Endothelial cell of umbilical vein (primary cell): Measurements from ENCODE around the gene SPTA1. TPM values are rescaled to one million over a fixed set of nuclear protein-coding genes. Genes with fewer than 3 reads are reported as not detected.

Experiments
- BruUV-seq: library from RNA; stranded (reverse); fragments of 400-500 nt; replicated peaks from 2 replicates; lab custom pipeline; 2021; lab: Mats Ljungman, UMichigan
- CTCF ChIA-PET: fragments of 300-600, 350-600 bp; sonication (Branson Sonifier 250); formaldehyde crosslinking; loops from one replicate; lab custom pipeline; 2021; ENCODE audit warnings: antibody characterized with exemption, inconsistent platforms; lab: Charles Lee
- POLR2A ChIA-PET: fragments of 300-600, 350-600 bp; sonication (Branson Sonifier 250); formaldehyde crosslinking; loops from one replicate; lab custom pipeline; 2021; ENCODE audit warnings: antibody characterized with exemption, inconsistent platforms; lab: Charles Lee
- DNase-seq: peaks from one replicate; pipeline ENCODE4 v3.0.0-alpha.2; 2011; ENCODE audit warnings: low read depth, low spot score
- FAIRE-seq: peaks from 2 replicates; lab custom pipeline; 2011; peaks lifted over from hg19 to GRCh38; lab: Jason Lieb, UNC
- H2AFZ ChIP-seq: 2 replicates; pipeline ENCODE4 v1.6.0; 2012; ENCODE audit warnings: low read depth, low read length, control low read depth, inconsistent platforms
- H3K27ac ChIP-seq: 2 replicates; pipeline ENCODE4 v1.5.1; 2011; ENCODE audit warnings: low read depth, mild to moderate bottlenecking, control low read depth, low read length, moderate library complexity; ENCODE audit not compliant: insufficient read depth
- H3K27me3 ChIP-seq, 2 experiments: 2 replicates each; pipeline versions ENCODE4 v1.6.0 to v1.6.1; 2011; ENCODE audit warnings: low read length in 2 of 2, mixed read lengths in 1 of 2; ENCODE audit not compliant: control insufficient read depth in 2 of 2, insufficient read depth in 2 of 2
- H3K36me3 ChIP-seq, 2 experiments: 2 replicates in 1 of 2; 3 replicates in 1 of 2; pipeline ENCODE4 v1.5.1; 2011; ENCODE audit warnings: low read length in 2 of 2, mild to moderate bottlenecking in 1 of 2, moderate library complexity in 1 of 2; ENCODE audit not compliant: control insufficient read depth in 2 of 2, insufficient read depth in 2 of 2; ENCODE audit errors: extremely low read depth in 1 of 2
- H3K4me1 ChIP-seq: 3 replicates; pipeline ENCODE4 v1.5.1; 2011; ENCODE audit warnings: mild to moderate bottlenecking, low read length; ENCODE audit not compliant: control insufficient read depth, insufficient read depth; ENCODE audit errors: extremely low read depth
- H3K4me2 ChIP-seq: 2 replicates; pipeline ENCODE4 v1.6.1; 2011; ENCODE audit warnings: low read length, control low read depth, mixed read lengths; ENCODE audit not compliant: insufficient read depth
- H3K4me3 ChIP-seq, 3 experiments: fragments of 200-600 bp in 1 of 3; sonication (generic), shearing (Covaris generic) in 1 of 3; replicated peaks in 1 of 3; 2 replicates each; pipeline ENCODE4 v1.5.1; 2011 to 2016; ENCODE audit warnings: control low read depth in 3 of 3, low read length in 3 of 3, mild to moderate bottlenecking in 2 of 3, inconsistent platforms in 1 of 3, low read depth in 1 of 3, moderate library complexity in 1 of 3; ENCODE audit not compliant: insufficient read depth in 1 of 3
- H3K79me2 ChIP-seq: 2 replicates; pipeline ENCODE4 v1.6.0; 2012; ENCODE audit warnings: low read length, inconsistent platforms; ENCODE audit not compliant: control insufficient read depth, insufficient read depth
- H3K9ac ChIP-seq: replicated peaks from 2 replicates; pipeline ENCODE3; 2011; ENCODE audit warnings: low read length, control low read depth; ENCODE audit not compliant: insufficient read depth; ENCODE audit errors: extremely low read depth
- H3K9me1 ChIP-seq: replicated peaks from 3 replicates; pipeline ENCODE4 v1.6.0; 2011; ENCODE audit warnings: mild to moderate bottlenecking, low read length; ENCODE audit not compliant: control insufficient read depth, insufficient read depth; ENCODE audit errors: extremely low read depth
- H3K9me3 ChIP-seq: replicated peaks from 2 replicates; pipeline ENCODE4 v1.5.1; 2012; ENCODE audit warnings: low read length, inconsistent platforms; ENCODE audit not compliant: control insufficient read depth, insufficient read depth
- H4K20me1 ChIP-seq: replicated peaks from 2 replicates; pipeline ENCODE3; 2011; ENCODE audit warnings: mild to moderate bottlenecking, low read length; ENCODE audit not compliant: control insufficient read depth, insufficient read depth; ENCODE audit errors: extremely low read depth
- EZH2 ChIP-seq: IDR thresholded peaks from 2 replicates; pipeline ENCODE4 v1.6.1; 2012; ENCODE audit warnings: borderline replicate concordance, low read depth, mild to moderate bottlenecking, moderate library complexity, low read length, inconsistent platforms; ENCODE audit not compliant: severe bottlenecking
- FOS ChIP-seq: IDR thresholded peaks from 2 replicates; pipeline ENCODE4 v1.6.1; 2011; ENCODE audit warnings: mild to moderate bottlenecking, low read length, moderate library complexity, borderline replicate concordance; ENCODE audit not compliant: insufficient read depth
- GATA2 ChIP-seq: IDR thresholded peaks from 2 replicates; pipeline ENCODE4 v1.7.0; 2011; ENCODE audit warnings: low read depth, mild to moderate bottlenecking, moderate library complexity, mixed read lengths, low read length; ENCODE audit not compliant: insufficient read length, insufficient read depth
- JUN ChIP-seq: IDR thresholded peaks from 2 replicates; pipeline ENCODE4 v1.6.1; 2011; ENCODE audit warnings: borderline replicate concordance, low read depth; ENCODE audit not compliant: insufficient read length, insufficient read depth
- MYC ChIP-seq: IDR thresholded peaks from one replicate; pipeline ENCODE4 v1.6.1; 2011; ENCODE audit warnings: mild to moderate bottlenecking, low read depth, low read length
- POLR2A ChIP-seq: IDR thresholded peaks from 2 replicates; pipeline ENCODE4 v1.6.1; 2012; ENCODE audit warnings: low read depth, mild to moderate bottlenecking, control low read depth, low read length
- POLR2AphosphoS5 ChIP-seq: IDR thresholded peaks from 2 replicates; pipeline ENCODE4 v1.6.1; 2012; ENCODE audit warnings: low read depth, mild to moderate bottlenecking, control low read depth, low read length, moderate library complexity; ENCODE audit not compliant: insufficient read depth
- dilution Hi-C: fragments of 300-500 bp; cut with MboI; formaldehyde crosslinking; loops from one replicate; pipeline ENCODE4 v1.15.0; 2019; ENCODE audit warnings: low sequenced_read_pairs; ENCODE audit not compliant: extremely low pct_ligation_motif_present
- intact Hi-C: fragments of 100-400 bp; cut with micrococcal nuclease; formaldehyde crosslinking; loops from one replicate; pipeline ENCODE4 v1.10.0; 2022
- polyA plus RNA-seq, 4 experiments: library from polyadenylated mRNA; depleted of rRNA in 3 of 4; stranded (reverse) in 3 of 4; unstranded in 1 of 4; fragments of >200 nt; gene quantifications; 2 replicates each; pipeline versions ENCODE4 v1.2.1 to v1.2.3, GENCODE V29; 2011 to 2012; ENCODE audit warnings: missing spikeins in 1 of 4
- total RNA-seq: library from RNA; stranded (reverse); gene quantifications from 2 replicates; pipeline ENCODE4 v1.2.3, GENCODE V29; 2021
- TF ChIP-seq, protein P1 (sequence below), 2 donors: IDR thresholded peaks; 1 replicate in 1 of 2; 2 replicates in 1 of 2; pipeline ENCODE4 v1.5.1; 2011; ENCODE audit warnings: low read length in 2 of 2, mild to moderate bottlenecking in 2 of 2, moderate library complexity in 2 of 2, control low read depth in 1 of 2, inconsistent platforms in 1 of 2, low read depth in 1 of 2; ENCODE audit not compliant: insufficient read depth in 1 of 2; ENCODE audit errors: extremely low read depth in 1 of 2
- TF ChIP-seq, protein P2 (sequence below): IDR thresholded peaks from 2 replicates; pipeline ENCODE4 v1.6.1; 2011; ENCODE audit not compliant: insufficient read depth, insufficient read length

SPTA1 gene
- total and polyA plus RNA-seq, 2 donors (not counting 3 experiments of a cell fraction or from before 2014, with no cell fraction given) = 0.01 to 0.84 TPM

DNA sequence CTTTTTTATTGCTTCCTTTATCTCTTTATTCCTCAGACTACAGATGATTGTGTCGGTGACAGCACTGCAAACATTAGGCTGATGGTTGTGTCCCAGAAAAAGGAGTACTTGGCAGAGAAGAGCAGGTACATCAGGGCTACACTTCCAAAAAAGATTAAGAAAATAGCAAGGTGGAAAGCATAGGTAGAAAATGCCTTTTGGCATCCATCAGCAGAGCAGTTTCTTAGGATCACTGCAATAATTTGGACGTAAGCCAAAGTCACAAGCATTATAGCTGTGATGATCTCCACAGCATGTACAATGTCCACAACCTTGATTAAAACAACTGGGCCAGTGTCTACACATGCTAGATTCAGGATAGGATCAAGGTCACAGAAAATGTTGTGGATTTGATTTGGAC, 8.1 kb upstream of the SPTA1 start:
- DNase-seq = no peak
- Histone ChIP-seq H2AFZ (no peak overlapping the region), H3K9ac (no peak overlapping the region), H3K9me1 (no peaks in the 10 kb centered on the region), H3K4me3 (no peak overlapping the region), H3K9me3 (no peaks in the 10 kb centered on the region), H4K20me1 (no peaks in the 10 kb centered on the region), H3K27me3 (no peaks in the 10 kb centered on the region), H3K27ac (no peak overlapping the region), H3K4me2 (no peak overlapping the region), H3K4me1 (no peaks in the 10 kb centered on the region), H3K36me3 (no peaks in the 10 kb centered on the region), H3K79me2 (no peaks in the 10 kb centered on the region)
- intact Hi-C loops = no loop called here
- no peak for FAIRE-seq
- TF ChIP-seq FOS (no peak), MYC (no peak), GATA2 (no peak), EZH2 (no peak), JUN (no peak), POLR2A (no peak)
- POLR2A ChIA-PET = no interaction called here
- no TSS peak for BruUV-seq
- CTCF ChIA-PET = no interaction called here
- dilution Hi-C loops = no loop called here

DNA sequence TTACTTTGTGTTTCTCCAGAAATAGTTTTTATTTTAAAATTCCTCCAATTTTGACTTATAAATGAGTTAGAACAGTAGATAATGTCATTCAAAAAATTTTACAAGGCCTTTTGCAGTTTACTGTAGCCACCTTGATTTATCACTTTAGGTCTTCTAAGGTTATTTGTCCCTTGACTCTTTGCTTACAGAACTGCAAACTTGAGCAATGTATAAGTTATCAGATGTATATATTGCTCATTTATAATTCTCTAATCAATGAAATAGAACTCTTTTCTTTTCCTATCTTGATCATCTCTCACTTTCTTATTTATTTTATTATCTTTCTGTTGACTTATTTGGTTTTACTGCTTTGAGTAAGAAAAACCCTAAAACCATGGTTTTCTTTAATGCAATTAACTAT, 5.8 kb upstream of the SPTA1 start:
- Histone ChIP-seq H3K9me3 (no peaks in the 10 kb centered on the region), H3K27me3 (no peaks in the 10 kb centered on the region), H3K9ac (no peak overlapping the region), H3K4me2 (no peak overlapping the region), H3K4me3 (no peak overlapping the region), H3K9me1 (no peaks in the 10 kb centered on the region), H3K4me1 (no peaks in the 10 kb centered on the region), H3K79me2 (no peaks in the 10 kb centered on the region), H3K27ac (no peak overlapping the region), H4K20me1 (no peaks in the 10 kb centered on the region), H3K36me3 (no peaks in the 10 kb centered on the region), H2AFZ (no peak overlapping the region)
- no peak for DNase-seq
- TF ChIP-seq, protein P1, sequence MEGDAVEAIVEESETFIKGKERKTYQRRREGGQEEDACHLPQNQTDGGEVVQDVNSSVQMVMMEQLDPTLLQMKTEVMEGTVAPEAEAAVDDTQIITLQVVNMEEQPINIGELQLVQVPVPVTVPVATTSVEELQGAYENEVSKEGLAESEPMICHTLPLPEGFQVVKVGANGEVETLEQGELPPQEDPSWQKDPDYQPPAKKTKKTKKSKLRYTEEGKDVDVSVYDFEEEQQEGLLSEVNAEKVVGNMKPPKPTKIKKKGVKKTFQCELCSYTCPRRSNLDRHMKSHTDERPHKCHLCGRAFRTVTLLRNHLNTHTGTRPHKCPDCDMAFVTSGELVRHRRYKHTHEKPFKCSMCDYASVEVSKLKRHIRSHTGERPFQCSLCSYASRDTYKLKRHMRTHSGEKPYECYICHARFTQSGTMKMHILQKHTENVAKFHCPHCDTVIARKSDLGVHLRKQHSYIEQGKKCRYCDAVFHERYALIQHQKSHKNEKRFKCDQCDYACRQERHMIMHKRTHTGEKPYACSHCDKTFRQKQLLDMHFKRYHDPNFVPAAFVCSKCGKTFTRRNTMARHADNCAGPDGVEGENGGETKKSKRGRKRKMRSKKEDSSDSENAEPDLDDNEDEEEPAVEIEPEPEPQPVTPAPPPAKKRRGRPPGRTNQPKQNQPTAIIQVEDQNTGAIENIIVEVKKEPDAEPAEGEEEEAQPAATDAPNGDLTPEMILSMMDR (IDR thresholded peaks at IDR 0.05; ENCODE audit: extremely low read depth in 1 of 2, insufficient read depth in 1 of 2, low read depth in 1 of 2, low read length in 2 of 2) = no peak
- no peak for TF ChIP-seq POLR2AphosphoS5
- no peak for TF ChIP-seq MYC
- TF ChIP-seq JUN = no peak
- TF ChIP-seq EZH2 = no peak
- no peak for TF ChIP-seq FOS
- TF ChIP-seq, protein P2, sequence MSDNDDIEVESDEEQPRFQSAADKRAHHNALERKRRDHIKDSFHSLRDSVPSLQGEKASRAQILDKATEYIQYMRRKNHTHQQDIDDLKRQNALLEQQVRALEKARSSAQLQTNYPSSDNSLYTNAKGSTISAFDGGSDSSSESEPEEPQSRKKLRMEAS = no peak
- no peak for TF ChIP-seq POLR2A
- no peak for TF ChIP-seq GATA2
- ChIA-PET POLR2A (no interaction called here), CTCF (no interaction called here)
- FAIRE-seq = no peak
- intact Hi-C loops (no loop called here), dilution Hi-C loops (no loop called here)
- BruUV-seq = no TSS peak
